GM19238 (cell line): ENCODE data around the gene VPS13D.

Experiments used
- DNase-seq: peaks from one replicate; pipeline ENCODE4 v3.0.0; 2011; ENCODE audit warnings: low spot score; ENCODE audit not compliant: insufficient read length

The VPS13D gene

DNA sequence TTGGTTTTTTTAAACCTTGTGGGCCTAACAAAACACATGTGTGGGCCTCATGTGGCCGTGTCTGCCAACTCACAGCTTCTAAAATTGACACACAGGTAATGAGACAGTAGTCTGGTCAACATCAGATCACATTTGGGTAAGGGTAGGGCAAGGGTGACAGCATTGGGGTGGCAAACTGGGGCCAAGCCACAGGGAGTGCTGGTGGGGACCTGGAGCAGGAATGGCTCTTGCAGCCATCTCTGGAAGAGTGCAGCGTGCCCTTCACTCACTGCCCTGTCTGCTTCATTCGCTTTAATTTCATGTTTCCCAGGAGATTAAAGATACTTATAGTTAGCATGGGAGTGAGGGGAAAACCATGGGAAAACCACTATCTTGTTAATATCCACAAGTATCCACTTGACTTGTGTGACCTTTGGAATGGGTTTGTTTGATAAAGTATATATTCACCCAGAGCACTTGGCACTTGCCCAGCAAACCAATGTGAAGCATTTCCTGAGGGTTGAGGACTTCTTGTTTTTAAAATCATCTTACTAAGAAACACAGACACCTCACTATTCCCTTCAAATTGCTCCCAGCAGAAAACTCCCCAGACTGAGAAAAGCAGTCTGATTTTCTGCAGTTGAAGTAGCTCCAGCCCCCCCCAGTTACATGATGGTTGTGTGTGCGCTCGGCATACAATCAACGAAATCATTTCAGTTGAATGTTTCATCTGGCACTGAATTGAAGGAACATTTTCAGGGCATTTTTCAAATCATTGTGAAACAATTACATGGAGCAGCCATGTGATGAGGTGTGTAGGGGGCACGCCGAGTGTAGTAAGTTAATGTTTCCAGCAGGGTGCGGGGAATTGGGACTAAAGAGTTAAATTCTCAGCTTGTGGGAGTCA is 175.7 kb downstream of the VPS13D start:
- no peak for DNase-seq

DNA sequence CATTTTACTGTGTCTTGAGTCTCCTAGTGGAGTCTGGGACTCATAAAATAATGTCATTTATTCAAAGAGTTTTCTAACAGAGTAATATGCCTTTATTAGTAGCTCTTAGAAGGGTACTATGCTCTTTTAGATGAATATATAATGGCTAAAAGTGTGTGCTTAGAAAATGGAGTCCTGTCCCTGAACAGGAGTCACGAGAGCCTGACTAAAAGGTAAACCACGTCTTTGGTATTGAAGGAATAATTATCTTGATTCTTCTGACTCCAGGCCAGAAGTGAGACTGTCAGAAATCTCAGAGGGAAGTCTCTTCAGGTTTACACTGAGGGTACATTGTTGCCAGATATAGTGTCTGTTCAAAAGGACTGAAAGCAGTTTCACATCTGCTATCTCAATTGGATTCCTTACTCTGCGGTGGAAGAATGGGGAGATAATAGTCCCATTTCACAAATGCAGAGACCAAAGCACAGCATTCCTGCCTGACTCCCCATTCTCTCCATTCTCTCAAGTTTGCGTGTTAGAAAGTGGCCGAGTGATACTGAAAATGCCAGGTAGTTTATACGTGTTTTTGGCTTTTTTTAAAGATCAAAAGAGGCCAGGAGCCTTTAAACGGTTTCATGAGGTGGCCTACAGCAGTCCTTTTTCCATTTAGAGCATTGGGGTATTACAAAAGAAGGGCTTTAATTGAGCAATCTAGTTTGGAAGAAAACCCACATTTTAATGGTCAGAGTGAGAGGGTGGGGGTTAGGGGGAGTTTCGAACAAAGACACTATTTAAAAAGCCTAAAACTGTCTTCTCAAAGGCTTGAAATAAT is 176.6 kb downstream of the VPS13D start:
- no peak for DNase-seq

DNA sequence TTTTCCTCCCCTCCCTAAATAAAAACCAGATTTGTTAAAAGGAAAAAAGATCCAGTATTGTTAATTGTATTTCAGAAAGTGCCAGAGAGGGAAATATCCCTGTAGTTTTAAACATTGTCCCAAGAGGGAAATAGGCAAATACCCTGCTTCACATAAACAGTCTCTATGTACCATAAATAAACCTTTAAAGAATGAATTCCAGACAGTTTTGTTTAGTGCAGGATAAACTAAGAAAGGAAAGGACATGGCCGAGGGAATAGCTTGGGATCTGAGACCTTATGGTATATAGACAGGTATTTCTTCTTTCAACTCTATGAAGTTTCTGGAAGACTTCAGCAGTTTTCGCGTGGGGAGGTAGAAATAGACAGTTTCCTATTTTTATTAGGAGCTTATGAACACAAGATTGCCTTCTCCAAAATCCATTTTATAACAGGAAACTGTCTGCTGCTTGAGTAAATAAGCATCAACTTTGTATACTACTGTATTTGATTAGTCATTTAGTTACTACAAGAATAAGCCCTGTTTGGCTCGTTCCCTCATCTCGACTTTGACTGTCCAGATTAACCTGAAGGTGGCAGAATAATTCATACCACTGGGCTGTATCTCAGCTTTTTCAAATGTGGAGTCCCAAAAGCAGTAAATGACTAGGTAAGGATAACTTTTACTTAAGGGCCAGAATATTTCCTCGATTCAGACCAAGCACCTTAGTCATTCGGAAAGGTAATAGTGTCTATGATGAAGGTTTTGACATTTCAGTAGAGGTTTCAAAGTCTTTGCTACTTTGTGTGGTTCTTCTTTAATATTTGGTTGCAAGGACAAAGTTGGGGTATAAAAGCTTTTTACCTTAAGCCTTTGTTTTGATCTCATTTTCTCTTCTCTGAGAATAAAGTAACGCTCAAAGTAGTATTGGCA is 177.5 kb downstream of the VPS13D start:
- DNase-seq, result no peak

DNA sequence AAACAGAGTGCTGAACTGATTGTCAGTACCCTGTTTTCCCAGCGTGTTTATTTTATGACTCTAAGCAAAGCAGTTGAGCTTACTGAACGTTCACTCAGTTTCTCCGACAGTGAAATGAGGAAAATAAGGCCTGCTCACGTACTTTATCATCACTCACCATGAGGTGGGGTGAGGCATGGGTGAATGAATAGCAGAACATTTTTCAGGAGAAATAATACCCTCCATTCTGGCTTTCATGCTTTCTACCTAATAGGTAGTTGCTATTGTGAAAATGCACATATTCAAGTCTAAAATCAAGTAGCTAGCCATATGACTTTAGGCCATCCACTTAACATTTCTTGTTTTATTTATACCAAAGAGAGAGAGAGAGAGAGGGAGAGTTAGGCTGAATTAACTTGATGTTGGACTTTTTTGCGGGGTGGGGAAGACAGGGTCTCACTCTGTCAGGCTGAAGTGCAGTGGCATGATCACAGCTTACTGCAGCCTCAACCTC is 178.2 kb downstream of the VPS13D start:
- DNase-seq, result no peak

DNA sequence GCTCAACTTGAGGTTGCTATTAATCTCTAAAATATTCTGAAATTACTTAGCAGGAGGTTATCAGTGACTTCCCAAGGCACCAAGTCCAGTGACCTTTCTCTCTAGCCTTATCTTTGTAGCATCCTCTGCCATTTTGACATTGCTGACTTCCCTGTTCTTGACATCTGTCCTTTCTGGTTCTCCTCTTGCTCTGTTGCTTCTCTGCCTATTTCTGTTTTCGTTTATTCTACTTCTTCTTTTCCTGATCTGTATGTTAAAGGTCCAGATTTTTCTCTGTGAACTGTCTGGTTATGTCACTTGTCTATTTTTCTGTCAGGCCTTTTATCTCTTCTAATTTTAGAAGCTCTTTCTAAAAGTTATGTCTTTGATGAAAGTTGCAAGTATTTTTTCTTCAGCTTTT is 178.8 kb downstream of the VPS13D start:
- no peak for DNase-seq

DNA sequence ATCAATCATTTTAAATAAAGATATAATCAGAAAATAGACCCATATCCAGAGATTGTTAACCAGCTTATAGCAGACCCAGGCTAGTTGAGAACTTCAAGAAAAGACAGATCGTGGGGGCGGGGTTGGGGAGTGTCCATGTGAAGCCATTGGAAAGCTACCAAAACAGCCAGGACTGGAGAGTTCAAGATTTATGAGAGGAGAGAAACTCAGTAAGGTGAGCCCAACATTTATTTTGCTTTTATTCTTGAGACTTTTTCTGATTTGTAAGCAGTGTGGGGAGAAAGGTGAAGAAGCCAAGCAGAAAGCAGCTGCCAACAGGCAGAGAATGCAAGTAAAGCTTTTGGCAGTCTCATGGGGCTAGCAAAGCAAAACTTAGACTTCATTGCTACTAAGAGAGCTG is 179.9 kb downstream of the VPS13D start:
- DNase-seq, result no peak

DNA sequence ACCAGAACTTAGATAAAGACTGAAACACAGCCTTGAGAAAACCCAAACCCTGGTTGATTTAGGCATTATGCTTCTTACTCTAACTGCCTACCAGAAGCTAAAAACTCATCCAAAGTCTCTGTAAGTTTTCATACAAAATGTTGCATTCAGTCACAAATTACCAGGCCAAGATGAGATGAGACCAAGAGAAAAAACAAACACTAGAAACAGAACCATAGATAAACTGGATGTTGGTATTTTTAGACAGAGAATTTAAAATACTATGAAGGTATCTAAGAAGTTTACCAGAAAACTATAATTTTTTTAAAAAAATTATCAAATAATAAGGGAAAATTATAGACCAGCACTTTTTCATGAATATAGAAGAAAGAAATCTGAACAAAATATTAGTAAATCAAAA is 180.5 kb downstream of the VPS13D start:
- no peak for DNase-seq

DNA sequence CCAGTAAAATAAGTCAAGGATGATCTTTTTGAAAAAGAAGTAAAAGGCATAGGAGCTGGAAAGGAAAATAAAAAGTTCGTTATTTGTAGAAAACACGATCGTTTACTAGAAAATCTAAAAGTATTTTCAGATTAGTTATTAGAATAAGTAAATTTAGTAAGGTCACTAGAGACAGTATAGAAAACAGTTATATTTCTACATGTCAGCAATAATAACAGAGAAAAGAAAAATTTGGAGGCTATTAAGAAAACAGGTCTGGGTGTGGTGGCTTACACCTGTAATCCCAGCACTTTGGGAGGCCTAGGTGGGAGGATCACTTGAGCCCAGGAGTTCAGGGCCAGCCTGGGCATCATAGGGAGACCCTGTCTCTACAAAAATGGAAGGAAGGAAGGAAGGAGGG is 181.3 kb downstream of the VPS13D start:
- no peak for DNase-seq

DNA sequence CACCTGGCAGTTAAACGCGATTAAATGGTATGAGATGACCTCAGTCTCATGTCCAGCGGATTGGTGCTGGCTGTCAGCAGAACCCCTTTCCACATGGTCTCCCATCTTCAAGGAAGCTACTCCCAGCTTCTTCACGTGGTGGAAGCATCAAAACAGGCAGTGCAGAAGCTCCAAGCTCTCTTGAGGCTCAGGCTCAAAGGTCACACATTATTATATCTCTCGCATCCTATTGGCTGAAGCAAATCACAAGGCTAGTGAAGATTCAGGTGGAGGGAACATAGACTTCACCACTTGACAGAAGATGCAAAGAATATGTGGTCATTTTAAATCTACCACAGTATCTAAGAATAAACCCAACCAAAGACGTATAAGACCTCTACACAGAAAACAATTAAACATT is 181.9 kb downstream of the VPS13D start:
- no peak for DNase-seq

DNA sequence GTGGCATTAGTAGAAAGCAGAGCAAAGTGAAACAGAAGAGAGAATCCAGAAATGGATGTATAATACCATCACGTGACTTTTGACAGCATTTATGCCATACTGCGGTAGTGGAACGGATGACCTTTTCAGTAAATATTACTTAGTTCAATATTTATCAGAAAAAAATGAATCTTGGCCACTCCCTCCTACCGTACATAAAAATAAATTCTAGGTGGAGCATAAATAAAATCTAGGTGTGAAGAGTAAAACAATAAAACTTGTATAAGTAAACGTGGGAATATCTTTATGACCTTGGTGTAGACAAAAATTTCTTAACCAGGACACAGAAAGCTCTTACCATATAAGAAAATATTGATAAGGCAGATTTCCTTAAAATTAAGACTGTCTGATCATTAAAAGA is 182.6 kb downstream of the VPS13D start:
- DNase-seq, result no peak

DNA sequence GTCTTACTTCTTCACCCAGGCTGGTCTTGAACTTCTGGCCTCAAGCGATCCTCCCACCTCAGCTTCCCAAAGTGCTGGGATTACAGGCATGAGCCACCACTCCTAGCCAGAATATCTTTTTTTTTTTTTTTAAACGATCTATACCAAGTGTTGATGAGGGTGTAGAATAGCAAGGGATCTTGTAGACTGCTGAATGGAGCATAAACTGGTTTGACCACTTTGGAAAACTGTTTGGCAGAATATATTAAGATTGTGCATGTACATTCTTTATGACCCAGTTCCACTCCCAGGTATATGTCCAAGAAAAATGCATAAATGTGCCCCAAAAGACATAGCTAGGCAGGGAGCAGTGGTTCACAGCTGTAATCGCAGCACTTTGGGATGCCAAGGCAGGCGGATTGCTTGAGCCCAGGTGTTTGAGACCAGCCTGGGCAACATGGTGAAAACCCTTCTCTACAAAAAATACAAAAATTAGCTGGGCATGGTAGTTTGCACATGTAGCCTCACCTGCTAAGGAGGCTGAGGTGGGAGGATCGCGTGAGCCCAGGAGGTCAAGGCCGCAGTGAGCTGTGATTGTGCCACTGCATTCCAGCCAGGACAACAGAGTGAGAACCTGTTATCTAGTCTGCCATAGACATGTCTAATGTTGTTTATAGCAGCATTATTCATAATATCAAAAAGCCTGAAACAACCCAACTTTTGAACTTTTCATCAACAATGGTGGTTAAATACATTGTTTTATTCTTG is 184.0 kb downstream of the VPS13D start:
- no peak for DNase-seq

DNA sequence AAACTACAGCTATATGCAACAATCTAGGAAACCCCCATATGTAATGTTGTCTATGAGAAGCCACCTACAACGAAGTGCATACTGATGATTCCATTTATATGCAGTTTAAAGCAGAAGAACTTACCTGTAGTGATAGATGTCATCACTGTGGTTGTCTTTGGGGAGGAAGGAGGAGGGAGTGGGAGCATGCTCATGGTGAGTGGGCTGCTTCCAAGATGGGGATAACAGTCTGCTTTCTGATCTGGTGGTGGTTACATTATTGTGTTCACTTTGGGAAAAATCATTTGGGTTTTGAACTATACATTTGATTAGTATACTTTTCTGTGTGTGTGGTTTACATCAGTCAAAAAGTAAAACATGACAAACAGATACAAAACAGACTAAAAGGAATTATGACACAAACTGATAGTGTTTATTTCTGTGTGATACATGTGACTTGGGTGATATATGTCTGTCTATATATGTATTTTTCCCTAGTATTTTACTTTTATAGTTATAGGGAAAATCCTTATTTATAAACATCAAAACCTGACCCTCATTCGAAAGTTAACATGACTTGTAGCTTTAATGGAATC is 184.7 kb downstream of the VPS13D start:
- DNase-seq, result no peak

DNA sequence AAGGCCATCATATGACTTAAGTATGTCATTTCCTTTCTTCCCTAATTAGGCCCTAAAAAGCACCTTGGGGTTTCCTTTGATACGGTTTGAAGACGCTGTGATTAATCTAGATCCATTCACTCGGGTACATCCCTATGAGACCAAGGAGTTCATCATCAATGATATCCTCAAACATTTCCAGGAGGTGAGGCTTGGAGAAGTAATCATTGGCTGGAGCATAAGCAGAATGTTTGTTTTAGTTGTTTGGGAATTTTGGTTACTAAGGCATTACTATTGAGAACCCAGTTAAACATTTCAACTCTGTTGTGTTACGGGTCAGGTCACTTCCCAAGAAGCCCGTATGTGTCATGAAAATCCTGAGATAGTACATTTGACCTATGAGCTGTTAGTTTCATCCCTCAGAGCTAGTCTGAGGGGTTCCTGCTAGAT is 185.2 kb downstream of the VPS13D start:
- DNase-seq, result no peak

DNA sequence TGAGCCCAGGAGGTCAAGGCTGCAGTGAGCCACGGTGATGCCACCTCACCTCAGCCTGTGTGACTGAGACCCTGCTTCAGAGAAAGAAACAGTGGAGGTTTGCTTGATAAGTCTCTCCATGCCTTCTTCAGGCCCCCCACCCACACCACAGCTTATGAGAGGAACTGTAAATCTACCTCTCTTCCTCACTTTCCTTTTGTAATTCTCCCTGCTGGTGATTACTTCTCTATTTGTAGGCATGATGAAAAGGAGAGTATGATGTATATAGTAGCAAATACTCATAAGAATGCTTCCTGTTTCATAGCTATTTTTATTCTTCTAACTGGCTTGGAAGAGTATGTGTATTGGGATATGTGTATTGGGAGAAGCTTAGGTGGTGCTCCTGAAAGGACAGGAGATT is 186.3 kb downstream of the VPS13D start:
- DNase-seq, result no peak

DNA sequence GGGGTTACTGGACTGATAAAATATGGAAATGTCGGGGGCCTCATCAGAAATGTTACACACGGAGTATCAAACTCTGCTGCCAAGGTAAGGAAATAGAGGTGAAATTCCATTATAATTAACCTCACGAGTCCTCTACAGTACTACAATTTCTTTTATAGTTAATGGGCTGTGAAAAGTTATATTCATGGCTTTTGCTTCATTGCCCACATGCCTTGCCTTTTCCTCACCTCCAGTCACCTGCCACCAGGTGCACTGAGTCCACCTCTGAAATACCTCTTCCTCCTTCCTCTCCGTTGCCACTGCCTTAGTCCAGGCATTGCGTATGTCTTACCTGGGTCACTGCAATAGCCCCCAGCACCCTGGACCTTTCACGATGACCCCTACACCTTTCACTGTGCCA is 186.9 kb downstream of the VPS13D start:
- no peak for DNase-seq

DNA sequence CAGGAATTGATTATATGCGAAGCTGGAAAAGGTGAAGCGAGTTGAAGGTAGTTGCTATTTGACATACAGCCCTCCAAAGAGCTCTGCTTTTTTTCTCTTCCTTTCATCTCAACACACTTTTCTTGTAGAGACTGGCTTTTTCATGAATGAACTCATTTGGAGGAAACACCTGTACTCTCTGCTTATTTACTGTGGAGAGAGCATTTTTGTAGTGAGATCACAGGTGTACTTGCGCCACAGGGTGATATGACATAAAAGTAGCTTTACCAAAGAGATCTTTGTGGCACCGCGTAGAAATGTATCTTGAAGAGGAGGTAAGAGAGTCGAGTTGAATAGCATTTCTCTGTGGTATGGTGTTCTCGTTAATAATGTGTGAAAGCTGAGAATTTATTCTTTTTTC is 187.6 kb downstream of the VPS13D start:
- no peak for DNase-seq

DNA sequence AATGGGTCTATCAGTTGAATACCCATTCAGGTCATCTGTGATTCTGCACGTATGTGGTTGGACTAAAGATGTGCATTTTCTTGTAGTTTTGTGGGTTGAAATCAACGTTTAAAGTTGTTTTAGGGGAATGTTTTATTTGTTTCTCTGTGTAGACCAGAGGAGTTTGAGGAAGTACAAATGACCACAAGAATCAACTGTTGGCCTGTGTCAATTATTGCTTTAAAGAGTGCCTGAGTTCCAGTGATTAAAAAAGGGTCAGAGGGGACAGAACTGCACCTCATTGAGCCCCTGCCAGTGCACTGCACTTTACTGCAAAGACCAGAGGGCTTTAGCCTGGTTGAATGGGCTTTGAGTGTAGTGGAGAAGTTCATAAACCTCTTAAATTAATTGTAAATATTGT is 190.3 kb downstream of the VPS13D start:
- DNase-seq, result no peak

DNA sequence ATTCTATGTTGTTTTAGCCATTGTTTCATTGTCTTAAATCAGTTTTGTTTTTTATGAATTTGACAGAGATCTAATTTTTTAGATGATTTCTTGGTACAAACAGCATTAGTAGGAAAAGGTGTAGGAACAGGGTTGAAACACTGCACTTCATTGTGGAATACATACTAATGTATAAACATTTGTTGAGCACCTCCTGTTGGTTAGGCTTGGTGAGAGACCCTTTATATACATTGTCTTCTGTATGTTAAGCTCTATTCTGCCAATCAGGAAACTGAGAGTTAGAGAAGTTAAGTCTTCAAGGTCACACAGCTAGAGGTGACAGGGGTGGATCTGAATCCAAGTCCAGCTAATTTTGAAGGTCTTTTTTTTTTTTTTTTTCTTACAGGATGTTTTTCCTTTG is 192.7 kb downstream of the VPS13D start:
- DNase-seq, result no peak

DNA sequence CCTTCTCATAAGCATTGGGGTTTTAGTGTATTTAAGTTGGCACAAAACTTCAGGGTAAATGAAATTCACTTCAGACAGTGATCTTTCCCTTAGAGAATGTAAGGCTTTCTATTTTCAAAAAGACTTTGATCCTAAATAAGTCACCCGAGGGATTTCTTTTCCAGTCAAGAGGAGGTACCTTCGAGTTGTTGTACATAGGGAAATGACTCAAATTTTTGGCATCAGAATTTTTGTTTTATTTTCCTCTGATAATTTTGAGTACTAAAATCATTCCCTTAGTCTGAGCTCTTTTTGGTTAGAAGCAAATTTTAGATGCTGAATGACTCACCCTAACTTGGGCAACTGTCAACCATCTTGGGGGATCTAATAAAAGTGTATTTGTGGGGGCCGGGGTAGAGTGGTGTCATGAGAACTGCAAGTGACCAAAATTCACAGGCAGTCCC is 194.3 kb downstream of the VPS13D start:
- DNase-seq, result no peak

DNA sequence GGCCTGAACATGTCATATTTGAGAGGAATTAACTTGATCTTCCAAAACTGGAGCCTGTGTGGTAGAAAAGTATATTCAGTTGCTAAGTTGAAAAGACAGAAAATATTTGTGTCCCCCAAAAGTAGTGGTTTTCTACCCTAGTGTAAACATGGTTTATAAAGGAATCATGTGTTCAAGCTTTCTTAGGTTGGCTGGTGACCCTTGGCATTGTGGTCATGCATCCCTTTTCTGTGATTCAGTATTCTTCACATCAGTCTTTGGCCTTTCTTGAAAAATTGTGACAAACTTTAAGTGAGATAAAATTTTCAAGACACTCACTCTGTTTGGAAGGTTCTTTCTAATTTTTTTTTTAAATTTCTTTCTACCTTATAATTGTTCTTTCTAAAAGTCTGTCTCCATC is 195.0 kb downstream of the VPS13D start:
- no peak for DNase-seq
